ENCODE measurements around the gene TUBGCP6. TPM values are rescaled to one million over a fixed set of nuclear protein-coding genes. Genes with fewer than 3 reads are reported as not detected.

TUBGCP6 gene
- total RNA-seq, 1 donor from 2014 or later, result 32.2 TPM

- Mint-ChIP-seq H3K9me3 (ENCODE audit: low read depth) (no peaks in the 10 kb centered on the region), H3K27ac (ENCODE audit: unreplicated experiment) (peak overlapping the region; percentile 54), H3K27me3 (ENCODE audit: low read depth) (no peaks in the 10 kb centered on the region), H3K4me1 (ENCODE audit: low read depth) (peaks cover 32% of the 10 kb centered on the region), H3K36me3 (ENCODE audit: low read depth) (peaks cover 5% of the 10 kb centered on the region), H3K4me3 (ENCODE audit: unreplicated experiment) (no peak overlapping the region)
- TF ChIP-seq CTCF (IDR thresholded peaks at IDR 0.05), result no peak
- no peak for DNase-seq (ENCODE audit: low spot score)
Measured at GRCh38 chr22:50247748-50248147, 2.9 kb upstream of the TUBGCP6 start.

- no peaks in the 10 kb centered on the region for H3K27me3 Mint-ChIP-seq (ENCODE audit: low read depth)
- peaks cover 5% of the 10 kb centered on the region for H3K36me3 Mint-ChIP-seq (ENCODE audit: low read depth)
- peaks cover 44% of the 10 kb centered on the region for H3K4me1 Mint-ChIP-seq (ENCODE audit: low read depth)
- peak overlapping the region; percentile 96 for H3K4me3 Mint-ChIP-seq (ENCODE audit: unreplicated experiment)
- peak overlapping the region; percentile 17 for H3K27ac Mint-ChIP-seq (ENCODE audit: unreplicated experiment)
- no peaks in the 10 kb centered on the region for H3K9me3 Mint-ChIP-seq (ENCODE audit: low read depth)
- DNase-seq (ENCODE audit: low spot score), result no peak
- peak; percentile 26 for TF ChIP-seq CTCF (IDR thresholded peaks at IDR 0.05)
Measured at GRCh38 chr22:50246242-50247175, 1.7 kb upstream of the TUBGCP6 start.

- Mint-ChIP-seq H3K36me3 (ENCODE audit: low read depth) (peaks cover 5% of the 10 kb centered on the region), H3K27ac (ENCODE audit: unreplicated experiment) (peak overlapping the region; percentile 100), H3K4me1 (ENCODE audit: low read depth) (peaks cover 48% of the 10 kb centered on the region), H3K4me3 (ENCODE audit: unreplicated experiment) (peak overlapping the region; percentile 96), H3K27me3 (ENCODE audit: low read depth) (no peaks in the 10 kb centered on the region), H3K9me3 (ENCODE audit: low read depth) (no peaks in the 10 kb centered on the region)
- no peak for TF ChIP-seq CTCF (IDR thresholded peaks at IDR 0.05)
- DNase-seq (ENCODE audit: low spot score), result no peak
Measured at GRCh38 chr22:50245214-50246072, 620 bp upstream of the TUBGCP6 start.

- Mint-ChIP-seq H3K36me3 (ENCODE audit: low read depth) (peaks cover 7% of the 10 kb centered on the region), H3K27me3 (ENCODE audit: low read depth) (no peaks in the 10 kb centered on the region), H3K4me3 (ENCODE audit: unreplicated experiment) (peak overlapping the region; percentile 96), H3K9me3 (ENCODE audit: low read depth) (no peaks in the 10 kb centered on the region), H3K27ac (ENCODE audit: unreplicated experiment) (peak overlapping the region; percentile 100), H3K4me1 (ENCODE audit: low read depth) (peaks cover 43% of the 10 kb centered on the region)
- no peak for TF ChIP-seq CTCF (IDR thresholded peaks at IDR 0.05)
- DNase-seq (ENCODE audit: low spot score), result no peak
Measured at GRCh38 chr22:50243685-50244419, 971 bp downstream of the TUBGCP6 start.

All from chondrocyte (in vitro differentiated cells).